Panc1 (cell line): Measurements from ENCODE around the gene IFI16. TPM values are rescaled to one million over a fixed set of nuclear protein-coding genes. Genes with fewer than 3 reads are reported as not detected.

Experiments
- ATAC-seq: fragments of 200-7000 bp; cut with Tn5 transposase; 2 replicates; pipeline ENCODE4 v1.9.1; 2020; ENCODE audit warnings: mild to moderate bottlenecking, moderate library complexity
- BruUV-seq: library from RNA; stranded (reverse); fragments of 400-500 nt; replicated peaks from 2 replicates; lab custom pipeline; 2021; lab: Mats Ljungman, UMichigan
- CTCF ChIA-PET: fragments of 300-600 bp; sonication (Branson Sonifier 250); formaldehyde crosslinking; loops from one replicate; lab custom pipeline; 2022; ENCODE audit warnings: antibody characterized with exemption; lab: Charles Lee
- POLR2A ChIA-PET: fragments of 300-600 bp; sonication (Branson Sonifier 250); formaldehyde crosslinking; loops from one replicate; lab custom pipeline; 2022; ENCODE audit warnings: antibody characterized with exemption; lab: Charles Lee
- DNase-seq: peaks from one replicate; pipeline ENCODE4 v3.0.0-alpha.2; 2010; ENCODE audit warnings: low read depth, low spot score
- H3K27ac ChIP-seq: 2 replicates; pipeline ENCODE4 v1.5.1; 2011; ENCODE audit warnings: mild to moderate bottlenecking, low read length, inconsistent platforms
- H3K27me3 ChIP-seq: fragments of 200-500 bp; sonication (Bioruptor generic); 2 replicates; pipeline ENCODE4 v1.6.0; 2014; ENCODE audit warnings: low read length, inconsistent platforms; ENCODE audit not compliant: control insufficient read depth, insufficient read depth
- H3K36me3 ChIP-seq: fragments of 200-500 bp; sonication (Bioruptor generic); 2 replicates; pipeline ENCODE4 v1.5.1; 2014; ENCODE audit warnings: inconsistent platforms, mild to moderate bottlenecking, low read length, moderate library complexity; ENCODE audit not compliant: control insufficient read depth, insufficient read depth
- H3K4me1 ChIP-seq: 2 replicates; pipeline ENCODE4 v1.5.1; 2011; ENCODE audit warnings: inconsistent platforms, mild to moderate bottlenecking, low read length, moderate library complexity; ENCODE audit not compliant: control insufficient read depth, insufficient read depth
- H3K4me3 ChIP-seq, 2 experiments: 2 replicates each; pipeline ENCODE4 v1.5.1; 2011 to 2012; ENCODE audit warnings: low read depth in 2 of 2, low read length in 2 of 2, mild to moderate bottlenecking in 2 of 2, inconsistent platforms in 1 of 2, moderate library complexity in 1 of 2
- H3K9me3 ChIP-seq: fragments of 200-500 bp; sonication (Bioruptor generic); 2 replicates; pipeline ENCODE4 v1.5.1; 2014; ENCODE audit warnings: low read depth, mild to moderate bottlenecking, inconsistent platforms, low read length, moderate library complexity; ENCODE audit not compliant: control insufficient read depth, insufficient read depth
- CTCF ChIP-seq: fragments of 450-650 bp; IDR thresholded peaks from 2 replicates; pipeline ENCODE4 v1.5.1; 2017; ENCODE audit warnings: mild to moderate bottlenecking
- POLR2AphosphoS5 ChIP-seq: IDR thresholded peaks from 2 replicates; pipeline ENCODE4 v1.6.1; 2012; ENCODE audit warnings: mild to moderate bottlenecking, low read depth, low read length, moderate library complexity
- REST ChIP-seq, 2 experiments: IDR thresholded peaks; 2 replicates each; pipeline ENCODE4 v1.6.1; 2011 to 2012; ENCODE audit warnings: low read depth in 2 of 2, control low read depth in 1 of 2, low read length in 1 of 2, mild to moderate bottlenecking in 1 of 2, moderate library complexity in 1 of 2; ENCODE audit not compliant: insufficient read depth in 1 of 2
- SIN3A ChIP-seq: IDR thresholded peaks from 2 replicates; pipeline ENCODE4 v1.6.1; 2012; ENCODE audit warnings: low read depth, mild to moderate bottlenecking, low read length, moderate library complexity, borderline replicate concordance; ENCODE audit not compliant: insufficient read depth
- TCF7L2 ChIP-seq: IDR thresholded peaks from 2 replicates; pipeline ENCODE4 v1.6.1; 2011; ENCODE audit warnings: mild to moderate bottlenecking, low read depth, low read length, inconsistent platforms
- in situ Hi-C: cut with HindIII; loops from 2 replicates; pipeline ENCODE4 v1.10.0; 2016; ENCODE audit warnings: low sequenced_read_pairs, low pct_unique_long_range_greater_than_20kb
- intact Hi-C: fragments of 100-400 bp; cut with micrococcal nuclease; formaldehyde crosslinking; loops from one replicate; pipeline ENCODE4 v1.10.0; 2022; ENCODE audit not compliant: unreplicated experiment
- total RNA-seq: library from RNA; stranded (reverse); gene quantifications from one replicate; pipeline ENCODE4 v1.2.1, GENCODE V29; 2021; ENCODE audit not compliant: unreplicated experiment

IFI16 gene
- total RNA-seq, 1 experiment from 2014 or later = 0.36 TPM

- intact Hi-C loops (no loop called here), in situ Hi-C loops (no loop called here)
- H3K27ac ChIP-seq = no peak overlapping the region
- ChIA-PET POLR2A (interaction anchor here (0.6 kb wide), 1 partner anchor 316 kb away, joined by 6 read pairs; no protein-coding TSS in a partner anchor), CTCF (no interaction called here)
- DNase-seq (no peak), ATAC-seq (no peak)
- no peaks in the 10 kb centered on the region for H3K4me1 ChIP-seq
- H3K4me3 ChIP-seq = no peak overlapping the region
- no TSS peak for BruUV-seq
- TF ChIP-seq POLR2AphosphoS5 = no peak
- TF ChIP-seq CTCF = no peak
- no peak for TF ChIP-seq TCF7L2
- TF ChIP-seq SIN3A = no peak
- TF ChIP-seq REST (IDR thresholded peaks at IDR 0.05; ENCODE audit: insufficient read depth in 1 of 2, low read depth in 2 of 2, low read length in 1 of 2) = no peak
- H3K9me3 ChIP-seq = no peaks in the 10 kb centered on the region
- no peaks in the 10 kb centered on the region for H3K36me3 ChIP-seq
- no peaks in the 10 kb centered on the region for H3K27me3 ChIP-seq
Observed at GRCh38 chr1:158984386-158984785, 25.3 kb upstream of the IFI16 start.

- Histone ChIP-seq H3K36me3 (no peaks in the 10 kb centered on the region), H3K27ac (no peak overlapping the region), H3K4me3 (no peak overlapping the region), H3K9me3 (no peaks in the 10 kb centered on the region), H3K27me3 (no peaks in the 10 kb centered on the region), H3K4me1 (no peaks in the 10 kb centered on the region)
- POLR2A ChIA-PET = no interaction called here
- intact Hi-C loops = no loop called here
- ATAC-seq = no peak
- CTCF ChIA-PET = no interaction called here
- no peak for TF ChIP-seq CTCF
- no peak for TF ChIP-seq REST (IDR thresholded peaks at IDR 0.05; ENCODE audit: insufficient read depth in 1 of 2, low read depth in 2 of 2, low read length in 1 of 2)
- TF ChIP-seq POLR2AphosphoS5 = no peak
- TF ChIP-seq SIN3A = no peak
- TF ChIP-seq TCF7L2 = no peak
- in situ Hi-C loops = no loop called here
- no TSS peak for BruUV-seq
- DNase-seq = no peak
Observed at GRCh38 chr1:158989424-158989823, 20.3 kb upstream of the IFI16 start.
